Epidermal melanocyte (primary cell): ENCODE data around the gene SRGAP2.
"Not testable (repeated sequence)": the region's sequence is repeated elsewhere in the genome, so short reads cannot be mapped to it uniquely, and the experiment has no call there.

ENCODE experiments used
- DNase-seq: peaks from one replicate; pipeline ENCODE4 v3.0.0; 2011; ENCODE audit warnings: low spot score; ENCODE audit not compliant: insufficient read length

The SRGAP2 gene

DNA sequence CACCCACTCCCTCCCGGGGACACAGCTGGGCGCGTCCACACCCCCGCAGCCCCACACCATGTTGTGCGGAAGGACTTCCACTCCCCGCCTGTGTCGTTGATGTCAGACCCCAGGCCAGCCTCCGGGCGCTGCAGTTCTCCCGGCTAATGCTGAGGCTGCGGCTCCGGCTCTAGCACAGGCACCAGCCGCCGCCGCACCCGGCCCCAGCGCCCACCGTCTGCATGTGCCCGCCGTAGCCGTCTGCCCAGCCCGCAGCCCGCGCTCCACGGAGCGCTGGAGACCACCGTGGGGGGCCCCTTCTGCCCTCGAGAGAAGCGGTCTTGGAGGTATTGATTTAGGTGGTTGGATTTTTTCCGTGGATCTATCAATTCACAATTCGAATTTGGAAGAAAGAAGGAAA lies 2.2 kb downstream of the SRGAP2 start:
- not testable (repeated sequence) for DNase-seq

DNA sequence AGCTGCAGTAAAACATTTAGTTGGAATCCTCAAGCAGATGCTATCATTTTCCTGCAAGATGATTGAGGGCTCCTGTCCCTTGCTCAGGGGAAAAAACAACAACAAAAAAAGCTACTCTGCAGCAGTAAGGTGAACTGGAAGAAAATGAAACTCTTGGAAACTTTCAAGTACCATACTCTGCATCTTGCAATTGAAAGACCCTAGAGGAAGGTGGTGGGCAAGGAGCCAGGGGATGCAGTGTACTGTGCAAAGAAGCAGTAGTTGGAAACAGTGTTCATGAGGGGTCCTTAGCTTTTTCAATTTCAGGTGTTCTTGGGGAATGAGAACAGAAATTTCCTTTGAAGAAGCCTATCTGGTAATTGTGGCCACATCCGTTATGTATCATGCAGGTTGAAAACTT lies 7.5 kb downstream of the SRGAP2 start:
- not testable (repeated sequence) for DNase-seq

DNA sequence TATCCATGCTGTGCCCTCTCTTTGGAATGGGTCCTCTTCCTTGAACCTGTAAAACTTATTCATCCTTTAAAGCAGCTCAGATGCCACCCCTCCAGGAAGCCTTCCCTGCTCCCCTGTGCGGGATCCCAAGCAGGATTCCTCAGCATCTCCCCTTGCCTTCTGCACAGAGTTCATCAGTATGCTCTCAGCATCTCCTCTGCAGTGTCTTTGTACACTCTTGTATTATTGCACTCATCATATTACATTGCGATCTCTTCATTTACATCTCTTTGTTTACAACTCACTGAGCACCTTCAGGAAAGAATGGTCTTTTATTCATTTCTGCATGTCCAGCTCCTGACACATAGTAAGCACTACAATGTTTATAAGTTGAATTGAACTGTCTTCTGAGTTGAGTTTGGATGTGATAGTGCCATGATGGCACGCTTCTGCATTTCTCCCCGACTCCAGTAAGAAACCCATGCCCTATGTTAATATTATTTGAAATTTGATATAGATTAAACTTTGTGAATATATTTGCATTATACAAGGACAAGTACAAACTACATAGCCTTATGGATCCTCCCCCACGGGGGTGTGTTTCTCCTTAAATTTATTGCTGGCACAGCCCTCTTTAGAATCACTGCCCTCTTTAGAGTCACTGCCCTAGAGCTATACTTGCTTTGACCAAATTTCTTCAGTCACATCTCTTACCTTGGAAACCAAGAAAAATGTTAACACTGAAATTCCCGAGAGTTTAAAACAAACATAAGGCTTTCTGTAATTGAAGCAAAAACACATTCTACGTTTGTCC lies 12.5 kb downstream of the SRGAP2 start:
- DNase-seq, result not testable (repeated sequence)

DNA sequence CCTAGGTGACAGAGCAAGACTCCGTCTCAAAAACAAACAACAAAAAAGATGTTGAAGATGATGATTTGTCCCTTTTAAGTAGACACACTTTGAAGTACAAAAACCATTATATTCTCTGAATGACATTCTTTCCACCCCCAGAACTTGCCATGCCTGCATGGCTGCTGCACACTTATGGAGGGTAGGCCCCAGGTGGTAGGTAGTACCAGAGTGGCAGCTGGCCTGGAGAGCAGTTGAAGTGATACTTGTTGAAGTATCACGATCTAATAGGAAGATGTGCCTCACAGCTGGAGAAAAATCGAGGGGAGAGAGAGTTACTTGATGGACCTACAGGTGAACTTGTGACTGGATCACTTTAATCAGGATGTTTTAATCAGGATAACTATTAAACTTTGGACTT lies 14.9 kb downstream of the SRGAP2 start:
- not testable (repeated sequence) for DNase-seq

DNA sequence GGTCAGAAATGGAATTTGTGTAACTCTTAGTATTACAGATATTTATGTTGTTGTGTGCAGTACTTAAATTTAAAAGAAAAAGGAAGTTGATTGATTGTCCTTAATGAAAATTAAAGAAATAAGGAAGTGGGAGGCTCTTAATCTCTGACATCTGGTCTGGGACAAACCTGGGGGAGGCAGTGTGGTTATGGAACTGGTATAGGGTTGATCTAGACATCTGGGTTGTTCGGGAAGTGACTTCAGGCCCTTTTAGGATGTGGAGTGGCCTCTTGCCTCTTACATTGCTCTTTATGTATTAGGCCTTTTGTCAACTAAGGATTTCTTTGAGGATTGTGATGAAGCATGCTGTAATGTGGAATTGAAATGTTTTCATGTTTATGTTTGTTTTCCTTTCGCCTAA lies 15.4 kb downstream of the SRGAP2 start:
- DNase-seq, result not testable (repeated sequence)

DNA sequence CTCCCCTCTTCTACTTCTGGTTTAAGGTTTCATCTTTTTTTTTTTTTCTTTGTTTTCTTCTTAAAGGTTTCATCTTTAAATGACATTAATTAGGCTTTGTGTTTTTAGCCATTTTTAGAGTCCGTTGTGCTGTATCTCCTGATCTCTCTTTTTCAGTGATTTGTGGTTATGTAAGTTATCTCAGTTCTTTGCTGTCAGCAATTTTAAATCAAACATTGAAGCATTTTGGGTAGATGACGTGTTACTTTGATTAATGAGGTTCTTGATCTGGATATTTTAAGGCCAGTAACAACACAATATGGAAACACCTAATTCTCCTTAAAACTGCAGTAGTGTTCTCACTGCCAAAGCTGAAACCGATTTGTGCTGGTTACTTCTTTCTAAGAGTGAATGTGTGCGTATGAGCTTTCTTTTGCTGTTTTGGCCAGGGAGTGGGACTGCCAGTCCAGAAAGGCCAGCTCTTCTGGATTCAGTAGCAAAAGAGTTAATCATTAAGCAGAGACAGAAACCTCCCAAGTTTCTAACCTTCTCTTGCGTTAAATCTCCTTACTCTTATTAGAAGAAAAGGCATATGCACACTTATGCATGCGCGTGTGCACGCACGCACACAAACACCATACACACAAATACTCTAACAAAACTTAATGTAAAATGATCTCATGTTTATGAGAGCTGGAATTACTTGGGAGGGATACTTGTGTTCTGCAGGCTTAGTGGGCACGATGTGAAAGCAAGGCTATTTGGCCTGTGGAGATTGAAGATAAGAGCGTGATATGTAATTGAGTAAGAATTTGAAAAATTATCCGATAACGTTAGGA lies 16.4 kb downstream of the SRGAP2 start:
- not testable (repeated sequence) for DNase-seq

DNA sequence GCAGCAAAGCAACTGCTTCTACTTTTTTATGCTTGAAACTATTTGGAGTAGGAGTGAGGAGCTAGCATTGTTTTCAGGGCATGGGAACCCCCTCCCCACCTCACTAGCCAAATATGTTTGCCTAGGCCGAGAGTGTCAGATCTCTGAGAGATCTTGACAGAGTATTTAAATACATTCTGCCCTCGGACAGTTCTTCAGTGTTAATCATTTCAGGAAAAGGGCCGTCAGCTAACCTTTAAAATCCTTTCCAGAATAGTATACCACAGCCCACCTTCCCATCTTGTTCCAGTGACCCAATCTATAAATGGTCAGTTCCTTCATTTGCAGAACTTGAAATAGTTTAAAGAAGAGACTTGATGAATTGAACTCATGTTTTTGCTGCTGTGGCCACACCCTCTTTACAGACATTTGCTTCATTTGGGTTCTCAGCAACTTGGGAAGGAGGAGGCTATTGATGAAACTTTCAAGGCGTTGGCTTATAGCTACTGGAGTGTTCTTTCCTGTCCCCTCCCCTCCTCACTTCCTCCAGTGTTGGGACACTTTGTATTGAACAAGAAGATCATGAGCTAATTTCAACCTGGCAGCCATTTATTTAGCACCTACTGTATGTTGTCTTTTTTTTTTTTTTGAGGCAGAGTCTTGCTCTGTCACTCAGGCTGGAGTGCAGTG lies 17.1 kb downstream of the SRGAP2 start:
- DNase-seq, result not testable (repeated sequence)

DNA sequence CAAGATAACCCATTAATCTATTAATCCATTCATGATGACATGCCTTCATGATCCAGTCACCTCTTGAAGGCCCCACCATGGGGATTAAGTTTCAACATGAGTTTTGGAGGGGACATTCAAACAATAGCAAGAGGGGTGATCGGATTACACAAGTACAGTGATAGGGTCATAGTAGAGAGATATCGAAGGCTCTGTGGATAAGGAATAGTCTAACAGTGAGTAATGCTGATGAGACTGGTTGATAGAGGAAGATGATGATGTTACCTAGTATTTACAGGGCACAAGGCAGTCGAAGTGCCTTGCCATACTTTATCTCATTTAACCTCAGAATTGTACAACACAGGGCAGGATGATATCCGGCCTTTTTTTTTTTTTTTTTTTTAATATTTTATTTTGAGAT lies 18.2 kb downstream of the SRGAP2 start:
- not testable (repeated sequence) for DNase-seq

DNA sequence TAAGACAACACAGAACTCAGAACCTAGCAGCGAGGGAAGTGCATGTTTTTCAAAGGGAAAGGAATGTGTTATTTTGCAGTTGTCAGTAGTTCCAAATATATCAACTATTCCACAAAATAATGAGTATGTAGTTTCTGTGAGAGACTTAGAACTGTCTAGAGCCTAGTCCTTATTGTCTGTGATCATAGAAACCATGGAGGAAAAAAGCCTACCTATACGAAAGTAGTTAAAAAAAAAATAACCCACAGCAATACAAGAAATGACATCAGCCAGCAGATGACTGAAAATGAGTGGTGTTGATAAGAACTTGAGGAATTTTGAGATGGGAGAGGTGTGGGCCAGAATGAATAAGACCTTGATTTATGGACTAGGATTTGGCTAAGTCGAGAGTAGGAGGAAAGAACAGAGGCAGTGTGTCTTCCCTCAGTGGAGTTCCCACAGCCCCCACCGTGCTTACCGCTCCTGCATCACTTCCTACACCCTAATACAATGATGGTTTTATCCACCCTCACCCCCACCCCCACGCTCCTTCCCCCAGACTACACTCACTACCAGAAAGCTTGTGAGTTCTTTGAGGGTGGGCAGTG lies 20.9 kb downstream of the SRGAP2 start:
- DNase-seq, result not testable (repeated sequence)

DNA sequence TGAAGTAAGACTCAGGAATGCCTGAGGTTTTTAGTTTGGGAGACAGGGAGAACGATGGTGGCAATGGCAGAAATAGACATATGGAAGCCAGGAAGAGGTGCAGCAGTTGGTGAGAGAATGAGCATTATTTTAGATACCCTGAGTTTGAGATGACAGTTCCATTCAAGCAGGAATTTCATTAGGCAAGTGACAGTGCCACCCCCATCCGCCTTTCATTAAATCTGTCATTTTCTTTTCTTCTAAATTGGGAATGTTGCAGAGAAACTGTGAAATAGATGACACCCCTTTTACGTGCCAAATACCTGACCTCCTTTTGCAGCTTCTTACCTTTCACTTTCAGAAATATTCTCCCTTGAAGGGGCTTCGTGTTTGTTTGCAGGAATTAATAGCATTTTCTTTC lies 22.0 kb downstream of the SRGAP2 start:
- not testable (repeated sequence) for DNase-seq

DNA sequence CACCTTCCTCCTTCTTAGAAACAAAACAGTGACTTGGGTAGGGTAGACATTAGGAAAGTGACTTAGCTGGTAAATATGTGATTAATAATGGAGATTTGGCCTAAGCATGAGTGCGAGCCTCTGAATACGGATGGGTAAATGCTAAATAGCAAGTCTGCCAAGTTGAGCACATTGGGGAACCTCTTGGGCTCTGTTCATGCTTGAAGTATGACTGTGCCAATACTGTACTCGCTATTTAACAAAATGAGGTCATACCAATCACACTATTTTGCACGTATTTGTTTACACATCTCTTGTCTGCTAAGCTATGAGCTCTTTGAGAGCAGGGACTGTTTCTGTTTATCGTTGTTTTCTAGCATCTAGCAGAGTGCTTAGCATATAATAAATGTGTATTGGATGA lies 23.5 kb downstream of the SRGAP2 start:
- DNase-seq, result not testable (repeated sequence)

DNA sequence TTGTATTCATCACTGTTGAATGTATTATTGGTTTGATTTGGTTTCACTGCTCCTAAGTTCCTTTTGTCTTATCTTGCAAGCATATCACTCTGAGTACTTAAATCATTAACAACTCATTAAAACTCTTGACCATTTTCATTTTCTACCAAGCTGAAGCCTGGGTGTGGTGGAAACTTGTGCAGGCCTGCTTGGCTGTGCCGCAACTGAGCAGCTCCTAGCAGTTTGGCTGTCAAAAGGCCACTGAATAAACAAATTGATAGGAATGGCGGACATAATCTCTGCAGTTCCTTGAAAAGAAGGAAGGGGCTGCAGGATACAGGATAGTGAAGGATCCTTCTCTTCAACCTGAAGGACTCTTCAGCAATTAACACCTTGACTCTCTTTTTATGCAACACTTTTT lies 25.9 kb downstream of the SRGAP2 start:
- DNase-seq, result not testable (repeated sequence)

DNA sequence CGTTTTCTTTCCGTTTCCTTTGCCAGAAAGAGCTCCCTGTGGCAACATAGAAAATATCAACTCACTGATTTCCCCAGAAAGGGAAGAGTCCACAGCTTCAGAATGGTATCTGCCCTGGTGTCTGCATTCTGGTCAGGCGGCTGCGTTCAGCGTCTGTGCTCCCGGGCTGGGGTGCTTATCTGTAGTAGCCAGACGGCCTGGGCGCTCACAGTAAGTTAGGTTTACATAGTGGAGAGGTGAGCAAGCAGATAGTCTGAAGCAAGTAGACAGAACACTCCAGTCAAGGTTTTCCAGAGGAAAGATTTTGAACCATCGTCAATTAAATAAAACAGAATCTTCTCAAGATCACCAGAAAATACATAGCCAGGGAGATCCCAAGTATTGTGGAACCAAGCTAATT lies 28.6 kb downstream of the SRGAP2 start:
- DNase-seq, result not testable (repeated sequence)

DNA sequence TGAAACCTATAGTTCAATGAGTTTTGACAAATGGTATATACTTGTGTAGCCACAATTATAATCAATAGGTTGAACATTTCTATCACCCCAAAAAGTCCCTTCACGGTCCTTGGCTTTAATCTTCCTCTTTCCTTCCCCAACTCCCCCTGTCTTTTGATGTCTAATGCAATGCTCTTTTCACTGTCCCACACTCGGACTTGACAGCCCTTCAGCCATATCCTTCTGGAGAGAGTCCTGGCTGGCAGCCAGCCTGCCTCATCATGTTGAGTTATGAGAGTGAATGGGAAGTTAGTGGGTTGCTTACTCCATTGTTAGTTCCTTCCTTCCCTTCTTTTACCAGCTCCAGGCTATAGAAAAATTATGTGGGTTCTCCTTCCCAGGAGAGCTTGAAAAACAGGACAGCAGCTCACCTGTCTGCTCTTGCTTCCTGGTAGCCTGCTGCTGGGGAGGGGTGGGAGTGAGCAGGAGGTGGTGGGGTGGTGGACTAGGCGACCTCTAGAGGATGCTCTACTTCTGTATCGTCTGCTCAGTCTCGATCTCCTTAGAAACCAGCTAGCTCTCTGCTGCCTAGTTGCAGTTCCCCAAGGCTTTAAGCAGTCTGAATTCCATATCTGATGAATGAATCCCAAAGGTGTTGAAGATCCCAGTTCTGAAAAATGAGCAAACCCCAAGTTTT lies 29.8 kb downstream of the SRGAP2 start:
- not testable (repeated sequence) for DNase-seq

DNA sequence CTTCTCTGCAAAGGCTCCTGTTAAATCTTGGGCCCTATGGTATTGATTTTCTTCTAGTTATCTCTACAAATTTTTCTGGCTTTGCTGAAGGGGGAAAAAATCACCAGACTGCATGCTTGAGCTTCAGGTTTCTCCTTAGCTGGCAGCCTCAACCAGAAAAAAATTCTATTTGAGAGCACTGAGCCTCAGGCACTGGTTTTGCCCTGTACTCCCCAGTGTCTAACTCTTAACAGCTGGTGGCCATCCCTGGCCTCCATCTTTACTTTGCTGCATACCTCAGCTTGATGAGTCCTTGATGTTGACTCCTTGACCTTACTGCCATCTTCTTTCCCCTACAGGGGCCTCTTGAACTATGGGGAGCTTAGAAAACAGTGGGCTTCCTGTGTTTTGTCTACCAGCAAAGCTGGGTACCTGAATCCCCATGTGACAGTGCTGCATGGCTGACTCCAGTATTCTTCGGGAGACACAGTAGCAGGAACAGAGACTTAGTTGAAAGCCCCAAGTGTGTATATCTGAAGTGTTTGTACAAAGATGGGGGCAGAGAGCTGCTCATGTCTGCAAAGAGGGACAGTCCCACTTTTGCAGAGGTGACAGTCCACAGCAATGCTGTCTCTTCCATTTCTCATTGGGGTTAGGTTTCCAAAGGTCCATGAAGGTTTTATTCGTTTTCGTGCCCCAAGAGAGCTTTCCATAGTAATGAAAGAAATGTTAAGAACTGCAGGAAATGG lies 31.0 kb downstream of the SRGAP2 start:
- DNase-seq, result not testable (repeated sequence)

DNA sequence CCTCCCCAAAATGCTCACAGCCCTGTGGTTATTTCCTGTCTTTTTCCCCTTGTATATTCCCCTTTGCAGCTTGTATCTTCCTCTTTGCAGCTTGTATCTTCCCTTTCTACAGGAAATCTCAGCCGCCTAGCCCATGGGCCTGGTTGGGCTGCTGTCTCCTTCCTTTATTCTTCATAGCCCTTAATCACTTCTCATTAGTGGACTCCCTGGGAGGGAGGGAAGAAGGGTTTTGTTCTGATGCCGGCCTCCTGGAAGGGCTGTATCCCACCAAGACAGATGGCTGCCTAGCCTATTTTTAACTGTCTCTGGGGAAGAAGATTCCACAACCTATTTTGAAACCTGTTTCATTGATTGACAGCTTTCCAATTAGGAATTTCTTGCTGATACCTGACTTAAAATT lies 31.8 kb downstream of the SRGAP2 start:
- not testable (repeated sequence) for DNase-seq

DNA sequence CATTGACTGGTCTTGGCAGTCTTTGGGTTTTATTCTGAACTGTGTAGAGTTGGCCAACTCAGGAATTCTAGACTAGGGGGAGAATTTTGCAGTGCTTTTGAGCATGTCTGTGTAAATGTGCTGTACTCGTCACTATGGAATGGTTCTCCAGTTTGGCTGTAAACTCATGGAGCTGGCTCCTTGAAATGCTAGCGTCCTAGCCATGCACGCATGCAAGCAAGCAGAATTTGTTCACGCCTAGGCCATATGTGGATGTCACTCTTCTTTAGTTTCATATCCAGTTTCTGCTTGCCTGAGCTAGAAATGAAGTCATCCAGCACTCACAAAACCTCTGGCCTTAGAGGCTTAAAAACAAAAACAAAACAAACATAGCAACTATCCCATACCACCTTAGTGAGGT lies 36.9 kb downstream of the SRGAP2 start:
- not testable (repeated sequence) for DNase-seq

DNA sequence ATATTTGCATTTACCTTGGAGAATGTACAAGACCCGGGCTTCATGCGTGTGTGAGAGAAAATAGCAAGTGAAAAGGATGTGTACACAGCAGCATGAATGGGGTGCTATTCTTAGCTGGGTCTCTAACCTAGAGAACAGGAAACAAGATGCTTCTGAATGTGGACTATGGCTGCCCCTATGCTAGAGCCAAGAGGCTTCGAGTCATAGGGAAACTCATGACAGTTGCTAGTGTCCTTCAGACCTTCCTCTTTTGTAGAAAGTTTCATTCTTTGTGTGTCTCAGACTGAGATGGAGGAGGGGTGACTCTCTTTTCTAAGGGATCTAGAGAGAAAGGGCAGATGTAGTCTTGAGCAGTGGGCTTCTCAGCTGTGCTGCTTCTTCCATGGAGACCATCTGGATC lies 40.0 kb downstream of the SRGAP2 start:
- DNase-seq, result not testable (repeated sequence)

DNA sequence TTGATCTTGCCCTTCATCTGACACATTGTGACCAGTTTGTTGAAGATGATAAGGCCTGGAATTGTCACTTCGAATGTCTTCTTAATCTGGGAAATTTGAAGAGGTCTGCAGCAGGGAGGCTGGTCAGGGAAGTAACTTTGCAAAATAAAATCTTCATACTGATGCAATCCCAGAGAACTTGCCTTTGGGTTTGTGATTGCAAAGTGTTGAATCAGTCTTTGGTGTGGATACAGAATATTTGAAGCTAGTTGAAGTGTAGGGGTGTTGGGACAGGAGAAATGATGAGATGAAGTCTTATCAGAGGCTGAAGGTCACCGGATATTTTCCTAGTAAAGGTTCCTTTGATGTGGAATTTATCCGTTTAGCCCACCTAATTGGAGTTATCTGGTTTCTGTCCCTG lies 42.1 kb downstream of the SRGAP2 start:
- DNase-seq, result not testable (repeated sequence)
